Mesodermal cell (in vitro differentiated cells): ENCODE data around the gene KLC4.
"Not testable (repeated sequence)": the region's sequence is repeated elsewhere in the genome, so short reads cannot be mapped to it uniquely, and the experiment has no call there.

Source experiments
- H3K27ac ChIP-seq: 2 replicates; pipeline ENCODE4 v1.7.0; 2013; ENCODE audit warnings: mild to moderate bottlenecking, low read depth, low read length, moderate library complexity; ENCODE audit not compliant: severe bottlenecking
- H3K36me3 ChIP-seq: 2 replicates; pipeline ENCODE4 v1.7.1; 2013; ENCODE audit warnings: mild to moderate bottlenecking, low read length, moderate library complexity; ENCODE audit not compliant: control insufficient read depth, insufficient read depth
- H3K4me1 ChIP-seq: one replicate; pipeline ENCODE4 v1.7.1; 2013; ENCODE audit warnings: mild to moderate bottlenecking, low read length; ENCODE audit not compliant: insufficient read depth, control insufficient read depth, poor library complexity, severe bottlenecking
- H3K4me3 ChIP-seq: 2 replicates; pipeline ENCODE4 v1.7.0; 2013; ENCODE audit warnings: low read length, control low read depth, mild to moderate bottlenecking; ENCODE audit not compliant: insufficient read depth, poor library complexity, severe bottlenecking; ENCODE audit errors: extremely low read depth
- H3K9me3 ChIP-seq: 2 replicates; pipeline ENCODE4 v1.7.1; 2013; ENCODE audit warnings: mild to moderate bottlenecking, low read length, moderate library complexity; ENCODE audit not compliant: control insufficient read depth
- WGBS, 2 experiments: methylation state at CpG; one replicate each; pipeline ENCODE4 v1.1.5; 2013; ENCODE audit warnings: missing lambda C conversion rate in 2 of 2; ENCODE audit not compliant: insufficient coverage in 2 of 2; 5-methylcytosine and 5-hydroxymethylcytosine counted together

The KLC4 gene

GRCh38 chr6:43070028-43070632, 10.7 kb downstream of the KLC4 start:
- H3K4me1 ChIP-seq = peaks cover 5% of the 10 kb centered on the region
- H3K36me3 ChIP-seq = peaks cover 34% of the 10 kb centered on the region
- 63 to 64% methylated on average over 5 of the region's 6 CpGs for WGBS, 2 experiments
- H3K27ac ChIP-seq = no peak overlapping the region
- no peak overlapping the region for H3K4me3 ChIP-seq
- no peaks in the 10 kb centered on the region for H3K9me3 ChIP-seq

- Histone ChIP-seq H3K4me3 (no peak overlapping the region), H3K27ac (peak overlapping the region; percentile 53), H3K36me3 (peaks cover 21% of the 10 kb centered on the region), H3K9me3 (no peaks in the 10 kb centered on the region), H3K4me1 (peaks cover 23% of the 10 kb centered on the region)
- 85% methylated on average over 1 of the region's 6 CpGs; no CpG with 5 or more reads in 1 of the 2 experiments for WGBS, 2 experiments
Observed at GRCh38 chr6:43074847-43075669, 15.6 kb downstream of the KLC4 start.

DNA sequence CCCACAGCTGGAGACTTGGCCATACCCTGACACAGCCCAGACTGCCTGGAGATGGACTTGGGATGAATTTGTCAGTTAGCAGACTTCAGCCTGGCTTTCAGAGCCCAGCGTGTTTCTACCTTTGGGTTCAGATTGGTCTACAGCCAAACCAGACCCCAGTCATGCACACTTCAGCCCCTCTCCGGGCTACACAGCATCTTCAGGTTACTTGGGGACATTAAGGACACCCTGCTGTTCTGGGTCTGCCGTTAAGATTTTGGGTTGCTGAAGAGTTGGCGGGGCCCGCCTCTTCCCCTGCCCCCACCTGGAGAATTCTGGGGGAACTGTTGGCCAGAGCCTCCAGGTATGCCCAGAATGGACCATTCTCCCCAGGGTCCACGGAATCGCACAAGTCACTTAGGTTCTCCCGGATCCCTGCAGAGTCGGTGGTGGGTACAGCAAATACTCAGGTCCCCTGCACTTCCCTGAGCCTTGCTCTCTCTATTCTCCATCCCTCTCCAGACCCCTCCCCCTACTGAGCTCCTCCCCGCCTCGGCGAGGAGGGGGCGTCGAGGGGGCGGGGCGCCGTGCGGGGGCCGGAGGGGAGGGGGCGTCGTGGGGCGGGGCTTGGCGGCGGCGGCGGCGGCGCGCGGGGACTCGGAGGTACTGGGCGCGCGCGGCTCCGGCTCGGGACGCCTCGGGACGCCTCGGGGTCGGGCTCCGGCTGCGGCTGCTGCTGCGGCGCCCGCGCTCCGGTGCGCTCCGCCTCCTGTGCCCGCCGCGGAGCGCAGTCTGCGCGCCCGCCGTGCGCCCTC, 16.4 kb downstream of the KLC4 start, which contains the start of gene PTK7:
PTK7 (plus strand) TSS at position 645 of the 794 bp plus-strand sequence. CDS start 175 bp downstream, outside the sequence.
- 4% methylated on average over 38 to 42 of the region's 60 CpGs for WGBS, 2 experiments
- H3K4me3 ChIP-seq = peak within 1 kb of the TSS; percentile 94
- peaks cover 26% of the 10 kb centered on the region for H3K36me3 ChIP-seq
- no peaks in the 10 kb centered on the region for H3K9me3 ChIP-seq
- peak within 1 kb of the TSS; percentile 81 for H3K27ac ChIP-seq
- H3K4me1 ChIP-seq = peaks cover 23% of the 10 kb centered on the region

GRCh38 chr6:43076464-43077332, 17.3 kb downstream of the KLC4 start:
- no peaks in the 10 kb centered on the region for H3K9me3 ChIP-seq
- peak overlapping the region; percentile 94 for H3K4me3 ChIP-seq
- H3K4me1 ChIP-seq = peaks cover 23% of the 10 kb centered on the region
- peak overlapping the region; percentile 81 for H3K27ac ChIP-seq
- 0% methylated on average over 52 to 53 of the region's 72 CpGs for WGBS, 2 experiments
- H3K36me3 ChIP-seq = peaks cover 22% of the 10 kb centered on the region

- Histone ChIP-seq H3K9me3 (no peaks in the 10 kb centered on the region), H3K4me1 (peaks cover 23% of the 10 kb centered on the region), H3K4me3 (peak overlapping the region; percentile 94), H3K36me3 (peaks cover 22% of the 10 kb centered on the region), H3K27ac (peak overlapping the region; percentile 81)
- 0 to 11% methylated on average over 4 to 5 of the region's 8 CpGs for WGBS, 2 experiments
Observed at GRCh38 chr6:43077333-43077809, 17.9 kb downstream of the KLC4 start.

- 63 to 76% methylated on average over 6 of the region's 6 CpGs for WGBS, 2 experiments
- Histone ChIP-seq H3K27ac (no peak overlapping the region), H3K36me3 (peaks cover 16% of the 10 kb centered on the region), H3K4me3 (peak overlapping the region; percentile 94), H3K9me3 (no peaks in the 10 kb centered on the region), H3K4me1 (peaks cover 27% of the 10 kb centered on the region)
Observed at GRCh38 chr6:43077981-43078511, 18.6 kb downstream of the KLC4 start.

DNA sequence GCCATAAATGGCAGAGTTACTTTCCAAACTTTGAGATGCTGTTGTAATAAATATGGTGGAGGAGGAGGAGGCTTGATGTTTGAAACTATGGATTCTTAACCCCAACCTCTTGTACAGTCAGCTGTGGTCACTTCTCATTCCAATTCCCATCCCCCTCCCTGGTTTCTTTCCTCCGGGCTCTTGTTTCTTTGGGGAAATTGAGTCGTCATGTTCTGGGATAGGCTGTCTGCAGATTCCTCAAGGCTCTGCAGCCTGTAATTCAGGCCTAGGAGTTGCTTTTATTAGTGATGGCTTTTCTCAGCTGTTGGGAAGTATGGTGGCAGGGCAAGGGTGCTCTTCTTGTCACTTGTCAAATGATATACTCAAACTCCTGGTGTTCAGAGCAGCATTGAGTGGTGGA, 19.3 kb downstream of the KLC4 start:
- 100% methylated on average over 1 of the region's 2 CpGs; no CpG with 5 or more reads in 1 of the 2 experiments for WGBS, 2 experiments
- no peak overlapping the region for H3K27ac ChIP-seq
- H3K4me1 ChIP-seq = peaks cover 27% of the 10 kb centered on the region
- peaks cover 11% of the 10 kb centered on the region for H3K36me3 ChIP-seq
- H3K4me3 ChIP-seq = peak overlapping the region; percentile 94
- no peaks in the 10 kb centered on the region for H3K9me3 ChIP-seq

DNA sequence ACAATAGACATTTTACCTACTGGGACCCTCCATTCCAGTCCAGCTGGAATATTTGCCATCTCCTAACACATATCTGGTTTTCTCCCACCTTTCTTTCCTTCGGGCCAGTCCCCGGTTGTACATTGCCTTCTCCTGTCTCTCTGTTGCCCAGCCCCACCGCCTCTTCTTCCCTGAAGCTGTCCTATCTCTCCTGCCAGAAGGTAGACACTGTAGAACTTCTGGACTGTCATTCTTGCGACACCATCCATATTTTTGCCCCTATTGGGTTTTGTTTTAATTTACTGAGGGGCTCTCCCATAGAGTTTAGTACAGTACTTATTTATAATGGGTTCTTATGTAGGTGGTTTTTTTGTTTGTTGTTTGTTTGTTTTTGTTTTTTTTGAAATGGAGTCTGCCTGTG, 21.6 kb downstream of the KLC4 start:
- Histone ChIP-seq H3K27ac (no peak overlapping the region), H3K4me1 (peaks cover 18% of the 10 kb centered on the region), H3K36me3 (peaks cover 9% of the 10 kb centered on the region), H3K4me3 (no peak overlapping the region), H3K9me3 (no peaks in the 10 kb centered on the region)
- 86 to 96% methylated on average over 3 of the region's 4 CpGs for WGBS, 2 experiments

- peaks cover 18% of the 10 kb centered on the region for H3K4me1 ChIP-seq
- WGBS, 2 experiments = 99% methylated on average over 7 to 8 of the region's 9 CpGs
- H3K4me3 ChIP-seq, H3K9me3 ChIP-seq, H3K36me3 ChIP-seq, H3K27ac ChIP-seq: not testable (repeated sequence)
Observed at GRCh38 chr6:43081922-43082321, 22.5 kb downstream of the KLC4 start.
